Measurements from ENCODE around the gene LRRFIP1. TPM values are rescaled to one million over a fixed set of nuclear protein-coding genes. Genes with fewer than 3 reads are reported as not detected.
"Not testable (repeated sequence)": the region's sequence is repeated elsewhere in the genome, so short reads cannot be mapped to it uniquely, and the experiment has no call there.

The LRRFIP1 gene, protein sequence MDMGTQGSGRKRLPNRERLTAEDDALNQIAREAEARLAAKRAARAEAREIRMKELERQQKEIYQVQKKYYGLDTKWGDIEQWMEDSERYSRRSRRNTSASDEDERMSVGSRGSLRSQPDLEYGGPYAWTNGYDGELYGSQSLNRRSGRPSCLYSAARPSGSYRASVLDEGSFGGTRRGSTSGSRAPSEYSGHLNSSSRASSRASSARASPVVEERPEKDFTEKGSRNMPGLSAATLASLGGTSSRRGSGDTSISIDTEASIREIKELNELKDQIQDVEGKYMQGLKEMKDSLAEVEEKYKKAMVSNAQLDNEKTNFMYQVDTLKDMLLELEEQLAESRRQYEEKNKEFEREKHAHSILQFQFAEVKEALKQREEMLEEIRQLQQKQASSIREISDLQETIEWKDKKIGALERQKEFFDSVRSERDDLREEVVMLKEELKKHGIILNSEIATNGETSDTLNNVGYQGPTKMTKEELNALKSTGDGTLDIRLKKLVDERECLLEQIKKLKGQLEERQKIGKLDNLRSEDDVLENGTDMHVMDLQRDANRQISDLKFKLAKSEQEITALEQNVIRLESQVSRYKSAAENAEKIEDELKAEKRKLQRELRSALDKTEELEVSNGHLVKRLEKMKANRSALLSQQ
- 100 to 1,000 TPM in 1 of 4 donors, 10 to 100 TPM in 3; 60.2 to 103 (median 84.7) TPM for polyA plus RNA-seq (ENCODE audit: insufficient read length in 4 of 4)

DNA sequence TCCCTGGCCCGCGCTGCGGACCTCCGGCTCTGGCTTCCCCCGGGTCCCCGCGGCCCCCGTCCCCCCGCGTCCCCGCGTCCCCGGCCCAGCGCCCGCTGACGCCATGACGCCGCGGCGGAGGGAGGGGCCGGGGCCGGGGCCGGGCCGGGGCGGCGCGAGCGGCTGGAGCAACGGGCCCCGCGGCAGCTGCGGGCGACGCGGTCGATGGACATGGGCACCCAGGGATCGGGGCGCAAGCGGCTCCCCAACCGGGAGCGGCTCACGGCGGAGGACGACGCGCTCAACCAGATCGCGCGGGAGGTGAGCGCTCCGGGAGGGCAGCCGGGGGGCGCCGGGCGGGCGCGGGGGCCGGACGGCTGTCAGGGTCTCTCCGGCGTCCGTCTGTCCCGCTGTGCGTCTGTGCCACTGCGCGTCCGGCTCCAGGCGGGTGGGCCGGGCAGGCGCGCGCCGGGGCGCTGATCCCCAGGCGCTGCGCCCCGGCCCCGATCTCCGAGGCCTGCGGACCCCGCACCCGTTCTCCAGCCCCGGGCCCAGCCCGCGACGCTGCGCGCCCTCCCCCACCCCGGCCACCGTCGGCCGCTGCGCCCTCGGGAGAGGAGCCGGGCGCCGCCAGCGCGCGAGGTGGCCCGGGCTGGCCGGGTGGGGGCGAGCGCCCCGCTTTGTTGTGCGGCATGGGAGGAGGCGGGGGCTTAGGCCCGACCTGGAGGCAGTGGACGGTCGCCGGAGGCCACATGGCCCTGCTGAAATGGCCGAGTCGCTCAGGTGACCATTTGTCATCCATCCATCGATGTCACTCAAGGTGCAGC lies at the start of gene LRRFIP1:
LRRFIP1 (plus strand) TSS at position 147 of the 806 bp plus-strand sequence; CDS start at position 205, 58 bp downstream.
- DNase-seq (ENCODE audit: low read depth in 4 of 4, low spot score in 3 of 4), result no peak

GRCh38 chr2:237577956-237578870 lies 49.2 kb upstream of the LRRFIP1 start:
- DNase-seq (ENCODE audit: low read depth in 4 of 4, low spot score in 3 of 4), result no peak

DNA sequence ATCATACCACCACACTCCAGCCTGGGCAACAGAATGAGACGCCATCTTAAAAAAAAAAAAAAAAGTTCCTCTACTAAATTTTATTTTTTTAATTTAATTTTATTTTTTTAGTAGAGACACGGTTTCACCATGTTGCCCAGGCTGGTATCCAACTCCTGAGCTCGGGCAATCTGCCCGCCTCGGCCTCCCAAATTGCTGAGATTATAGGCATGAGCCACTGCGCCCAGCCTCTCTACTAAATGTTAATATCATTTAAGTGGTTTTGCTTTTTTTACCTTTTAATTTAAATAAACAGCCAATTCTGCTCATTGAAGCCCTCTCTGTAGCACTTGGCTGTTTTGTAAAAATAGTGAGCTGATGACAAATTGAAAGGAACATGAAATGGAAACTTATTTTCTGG lies 46.1 kb upstream of the LRRFIP1 start:
- DNase-seq (ENCODE audit: low read depth in 4 of 4, low spot score in 3 of 4), result no peak

DNA sequence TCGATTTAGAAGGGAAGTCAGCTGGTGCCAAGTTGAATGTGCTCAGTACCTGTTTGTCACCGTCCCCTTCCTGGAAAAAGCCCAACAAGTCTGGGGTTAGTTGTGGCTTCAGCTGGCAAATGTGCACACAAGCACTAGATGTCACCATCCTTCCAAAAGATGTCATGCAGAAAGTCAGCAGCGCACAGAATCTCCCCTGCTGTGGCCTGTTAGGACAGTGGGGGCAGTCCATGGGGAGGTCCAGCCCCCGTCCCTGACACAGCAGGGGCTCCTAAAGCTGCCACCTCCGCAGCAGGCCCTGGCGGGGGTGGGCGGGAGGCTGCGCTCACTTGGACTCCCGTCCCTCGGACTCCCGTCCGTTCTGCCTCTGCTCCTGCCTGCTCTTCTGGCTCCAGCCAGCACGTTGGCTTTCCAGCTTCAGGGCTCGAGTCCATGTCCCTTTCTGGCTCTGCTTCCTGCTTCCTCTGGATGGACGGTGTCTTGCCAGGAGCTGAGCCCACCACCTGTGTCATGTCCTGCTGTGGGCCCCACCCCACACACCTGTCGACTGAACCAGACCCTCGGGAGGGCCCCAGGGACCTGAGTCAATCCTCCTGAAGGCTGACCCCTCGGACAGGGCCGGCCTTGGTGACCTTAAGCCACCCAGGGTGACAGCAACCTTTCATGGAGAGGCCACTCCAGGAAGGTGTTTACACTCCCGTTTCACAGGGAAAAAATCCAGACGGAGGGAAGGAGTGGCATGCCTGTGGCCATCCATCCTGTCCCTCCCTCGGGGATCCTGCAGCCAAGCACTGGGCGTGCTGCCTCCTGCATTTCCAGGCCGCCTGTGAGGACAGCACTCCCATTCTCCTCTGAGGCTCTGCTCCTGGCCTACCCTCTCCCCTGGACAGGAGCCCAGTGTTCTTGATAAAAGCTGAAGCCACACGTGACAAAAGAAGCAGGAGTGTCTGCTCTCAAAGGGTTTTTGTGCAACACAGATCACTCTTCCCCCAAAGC lies 45.3 kb upstream of the LRRFIP1 start:
- peak in 1 of 4 donors; percentile 48 for DNase-seq (ENCODE audit: low read depth in 4 of 4, low spot score in 3 of 4)

DNA sequence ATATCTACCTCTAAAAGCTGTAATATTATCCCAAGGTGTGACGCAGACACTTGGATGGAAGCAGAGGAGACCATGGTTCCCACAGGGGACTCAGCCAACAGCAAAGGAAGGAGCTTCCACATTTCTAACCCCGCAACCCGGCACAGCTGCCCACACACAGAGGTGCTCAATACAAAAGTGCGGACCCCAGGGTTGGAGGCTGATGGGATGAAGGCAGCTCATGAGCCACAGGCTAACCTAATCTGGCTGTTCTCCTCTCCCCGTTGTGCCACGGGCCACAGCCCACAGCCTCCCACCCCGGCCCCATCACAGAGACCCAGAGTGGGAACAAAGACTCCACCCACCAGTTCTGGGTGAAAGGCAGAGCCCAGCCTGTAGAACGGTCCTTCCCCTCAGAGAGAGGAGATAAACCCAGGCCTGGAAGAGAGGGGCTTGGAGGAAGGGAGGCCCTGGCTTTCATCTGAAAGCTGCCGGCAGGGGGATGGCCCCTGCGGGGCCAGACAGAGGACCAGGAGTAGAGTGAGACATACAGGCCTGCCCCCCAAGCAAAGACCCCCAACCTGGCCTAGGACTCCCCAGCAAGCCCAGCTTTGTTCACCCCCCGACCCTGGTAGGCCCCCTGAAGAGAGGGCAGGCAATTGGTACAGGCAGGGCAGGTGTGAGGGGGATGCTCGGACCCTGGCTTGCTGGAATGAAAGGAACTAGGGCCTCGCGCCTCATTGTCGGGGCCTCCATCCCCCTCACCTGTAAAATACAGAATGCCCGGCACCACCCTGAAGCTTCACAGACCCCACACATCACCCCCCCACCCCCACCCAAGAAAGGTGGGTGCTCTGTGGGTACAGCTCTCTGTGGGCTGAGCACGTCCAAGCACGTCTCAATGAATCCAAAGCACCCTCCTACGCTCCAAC lies 43.7 kb upstream of the LRRFIP1 start:
- DNase-seq (ENCODE audit: low read depth in 4 of 4, low spot score in 3 of 4), result no peak

DNA sequence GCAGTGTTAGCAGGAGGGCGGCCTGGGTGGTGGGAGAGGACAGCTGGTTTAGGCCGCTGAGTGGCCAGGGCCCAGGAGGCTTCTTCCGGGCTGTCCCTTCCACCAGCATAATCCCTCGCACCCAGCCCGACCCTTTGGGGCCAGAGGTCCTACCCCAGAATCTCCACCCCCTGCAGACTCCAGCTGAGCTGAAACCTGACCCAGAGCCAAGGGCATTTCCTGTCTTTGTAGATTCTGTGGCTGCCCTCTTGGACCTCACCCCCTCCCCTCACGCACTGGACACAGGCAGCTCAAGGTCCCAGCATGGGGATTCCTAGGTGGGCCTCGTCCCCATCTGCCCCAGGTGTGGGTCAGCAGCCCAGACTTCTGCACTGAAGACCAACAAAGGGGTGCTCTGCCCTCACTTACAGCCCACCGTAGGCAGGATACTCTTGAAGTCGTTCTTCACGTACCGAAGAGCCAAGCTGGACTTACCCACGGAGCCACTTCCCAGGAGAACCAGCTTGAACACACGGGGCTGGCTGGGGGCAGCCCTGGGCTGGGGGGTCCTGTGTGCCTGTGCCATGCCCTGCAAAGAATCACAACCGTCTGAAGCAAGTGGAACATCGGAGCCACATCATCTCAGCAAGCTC lies 41.7 kb upstream of the LRRFIP1 start:
- no peak for DNase-seq (ENCODE audit: low read depth in 4 of 4, low spot score in 3 of 4)

DNA sequence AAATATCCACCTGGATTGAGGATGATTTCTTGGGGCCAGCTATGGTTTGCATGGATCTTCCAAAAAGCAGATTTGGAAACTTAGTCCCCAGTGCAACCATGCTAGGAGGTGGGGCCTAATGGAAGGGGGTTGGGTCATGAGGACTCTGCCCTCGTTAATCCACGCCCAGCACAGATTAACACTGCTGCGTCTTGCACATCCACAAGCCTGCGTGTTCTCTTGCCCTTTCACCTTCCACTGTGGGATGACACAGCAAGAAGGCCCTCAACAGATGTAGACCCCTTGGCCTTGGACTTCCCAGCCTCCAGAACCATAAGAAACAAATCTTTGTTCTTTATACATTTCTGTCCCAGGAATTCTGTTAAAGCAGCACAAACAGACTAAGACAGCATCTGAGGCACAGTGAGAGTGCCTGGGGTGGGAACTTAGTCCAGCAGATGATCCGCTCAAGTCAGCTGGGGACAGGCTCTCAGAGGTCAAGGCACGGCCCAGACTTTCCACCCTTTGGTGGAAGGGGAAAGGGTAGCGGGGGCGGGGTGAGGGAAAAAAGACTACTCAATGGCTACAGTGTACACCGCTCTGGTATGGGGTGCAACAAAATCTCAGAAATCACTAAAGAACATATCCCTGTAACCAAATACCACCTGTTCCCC lies 39.2 kb upstream of the LRRFIP1 start:
- DNase-seq (ENCODE audit: low read depth in 4 of 4, low spot score in 3 of 4), result no peak

GRCh38 chr2:237590272-237591140 lies 36.9 kb upstream of the LRRFIP1 start, which contains the start of gene RAB17:
TSS of gene RAB17 (minus strand) at chr2:237590734. CDS start at chr2:237586154, 4,580 bp downstream.
- no peak for DNase-seq (ENCODE audit: low read depth in 4 of 4, low spot score in 3 of 4)

DNA sequence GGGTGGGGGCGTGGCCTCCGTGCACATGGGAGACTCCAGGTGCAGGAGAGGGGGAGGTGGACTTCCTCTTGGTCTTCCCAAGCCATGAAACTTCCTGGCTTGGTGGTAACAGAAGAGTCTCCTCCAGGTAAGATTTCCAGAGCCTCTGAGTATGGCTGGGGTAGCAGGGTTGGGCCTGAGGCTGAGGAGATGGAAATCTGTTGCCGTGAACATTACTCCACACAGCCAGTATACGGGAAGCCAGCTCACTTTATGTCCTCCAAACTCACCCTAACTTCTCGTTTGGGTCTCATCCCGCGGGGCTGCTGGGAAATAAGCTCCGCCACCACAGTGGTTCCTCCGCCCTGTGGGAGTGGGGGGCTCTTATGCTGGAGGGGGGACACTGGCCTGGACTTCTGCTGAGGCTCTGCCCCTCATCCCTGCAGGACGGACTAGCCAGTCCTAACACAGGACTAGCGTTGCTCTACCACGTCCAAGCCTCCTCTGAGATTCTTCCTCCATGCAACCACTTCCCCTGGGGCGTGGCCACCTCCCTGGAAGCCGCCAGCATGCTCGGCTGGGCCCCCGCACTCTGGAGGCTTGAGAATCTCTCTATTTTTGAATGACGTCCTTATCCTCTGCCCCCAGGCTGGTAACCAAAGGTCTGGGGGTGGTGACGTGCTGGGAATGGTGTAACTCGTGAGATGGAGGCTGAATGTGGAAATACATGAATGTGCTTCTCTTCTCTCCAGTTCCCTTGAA lies 36.1 kb upstream of the LRRFIP1 start:
- no peak for DNase-seq (ENCODE audit: low read depth in 4 of 4, low spot score in 3 of 4)

DNA sequence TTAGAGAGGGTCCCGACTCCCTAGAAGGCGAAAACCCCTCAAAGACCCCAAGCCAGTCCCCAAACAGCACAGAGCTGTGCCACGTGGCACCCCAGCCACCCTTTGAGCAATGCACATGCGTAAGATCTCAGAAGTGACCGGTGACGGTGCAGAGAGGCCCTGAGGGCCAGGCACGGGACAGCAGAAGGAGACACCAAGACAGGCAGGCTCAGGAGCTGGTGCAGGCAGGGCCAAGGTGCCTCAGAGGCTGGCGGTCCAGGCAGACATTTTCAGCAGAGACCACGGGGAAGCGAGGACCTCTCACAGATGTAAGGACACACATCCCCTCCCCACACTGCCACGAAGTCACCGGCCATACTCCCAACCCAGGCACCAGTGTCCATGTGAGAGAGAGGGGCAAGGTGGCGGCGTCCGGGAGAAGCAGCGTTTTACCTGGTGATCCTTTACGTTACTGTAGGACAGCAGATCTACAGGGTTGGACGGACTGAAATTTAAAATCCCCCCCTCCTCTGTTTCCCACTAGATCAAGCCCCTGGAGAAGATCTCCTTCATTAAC lies 34.9 kb upstream of the LRRFIP1 start:
- no peak for DNase-seq (ENCODE audit: low read depth in 4 of 4, low spot score in 3 of 4)

DNA sequence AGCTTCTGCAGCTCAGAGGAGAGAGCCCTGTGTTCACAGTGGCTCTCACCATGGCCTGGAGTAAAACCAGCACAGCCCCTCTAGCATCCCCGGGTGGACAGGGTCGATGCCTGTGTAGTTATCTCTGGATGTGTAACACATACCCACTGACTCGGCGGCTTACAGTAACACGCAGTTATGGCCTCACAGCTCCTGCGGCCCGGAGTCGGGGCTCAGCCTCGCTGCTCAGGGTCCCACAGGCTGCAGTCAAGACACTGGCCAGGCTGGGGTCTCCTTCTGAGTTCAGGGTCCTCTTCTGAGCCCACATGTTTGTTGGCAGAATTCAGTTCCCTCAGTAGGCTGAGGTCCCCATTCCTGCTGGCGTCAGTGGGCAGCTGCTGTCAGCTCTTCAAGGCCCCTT lies 34.4 kb upstream of the LRRFIP1 start:
- no peak for DNase-seq (ENCODE audit: low read depth in 4 of 4, low spot score in 3 of 4)

GRCh38 chr2:237593596-237594320 lies 33.6 kb upstream of the LRRFIP1 start:
- no peak for DNase-seq (ENCODE audit: low read depth in 4 of 4, low spot score in 3 of 4)

DNA sequence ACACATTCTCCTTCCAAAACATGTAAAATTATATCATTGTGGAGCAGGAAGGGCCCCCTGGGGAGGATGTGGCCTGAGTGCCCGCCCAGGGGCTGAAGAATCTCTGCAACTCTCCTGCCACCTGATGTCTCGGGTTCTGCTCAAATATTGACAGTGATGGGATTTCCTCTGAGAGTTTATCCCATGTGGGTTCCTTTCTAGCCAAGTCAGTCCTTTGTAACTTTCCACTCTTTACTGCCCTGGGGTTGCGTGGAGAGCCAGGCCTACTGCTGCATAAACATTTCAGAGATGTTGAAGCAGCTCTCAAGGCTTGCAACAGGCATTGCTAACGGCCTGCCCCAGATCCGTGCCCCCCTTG lies 32.9 kb upstream of the LRRFIP1 start:
- DNase-seq (ENCODE audit: low read depth in 4 of 4, low spot score in 3 of 4), result no peak

DNA sequence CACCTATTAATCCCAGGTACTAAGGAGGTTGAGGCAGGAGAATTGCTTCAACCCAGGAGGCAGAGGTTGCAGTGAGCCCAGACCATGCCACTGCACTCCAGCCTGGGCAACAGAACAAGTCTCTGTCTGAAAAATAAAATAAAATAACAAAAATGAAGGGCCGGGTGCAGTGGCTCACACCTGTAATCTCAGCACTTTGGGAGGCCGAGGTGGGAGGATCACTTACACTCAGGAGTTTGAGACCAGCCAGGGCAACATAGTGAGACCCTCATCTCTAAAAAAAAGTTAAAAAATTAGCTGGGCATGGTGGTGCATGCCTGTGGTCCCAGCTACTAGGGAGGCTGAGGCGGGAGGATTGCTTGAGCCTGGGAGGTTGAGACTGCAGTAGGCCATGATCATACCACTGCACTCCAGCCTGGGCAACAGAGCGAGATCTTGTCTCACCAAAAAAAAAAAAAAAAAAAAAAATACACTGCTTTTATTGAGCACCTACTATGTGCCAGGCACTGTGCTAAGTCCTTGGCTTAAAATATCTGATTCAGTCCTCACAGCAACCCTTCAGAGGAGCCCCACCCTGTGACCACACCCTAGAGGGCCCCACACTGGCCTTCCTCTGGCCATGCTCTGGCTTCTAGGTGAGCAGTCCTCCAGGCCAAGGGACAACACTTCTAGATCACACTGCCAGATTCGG lies 31.4 kb upstream of the LRRFIP1 start:
- DNase-seq (ENCODE audit: low read depth in 4 of 4, low spot score in 3 of 4), result not testable (repeated sequence)

All from left renal pelvis (tissue), 4 donors.